Smooth muscle cell (in vitro differentiated cells): ENCODE results near the gene TRAF3IP1. TPM values are rescaled to one million over a fixed set of nuclear protein-coding genes. Genes with fewer than 3 reads are reported as not detected.

ENCODE experiments used
- DNase-seq: peaks from one replicate; lab custom pipeline; 2025; ENCODE audit not compliant: unreplicated experiment; lab: John Stamatoyannopoulos, UW
- H2AFZ ChIP-seq: fragments of 200-600 bp; sonication (generic); 2 replicates; pipeline ENCODE4 v1.6.0; 2016; ENCODE audit warnings: antibody characterized with exemption, low read depth, mild to moderate bottlenecking
- H3F3A ChIP-seq: fragments of 200-600 bp; sonication (generic); 2 replicates; pipeline ENCODE4 v1.6.0; 2017; ENCODE audit warnings: antibody characterized with exemption, low read depth
- H3K27ac ChIP-seq: fragments of 200-600 bp; sonication (generic); 2 replicates; pipeline ENCODE4 v1.5.1; 2016; ENCODE audit warnings: low read depth, mild to moderate bottlenecking
- H3K27me3 ChIP-seq: fragments of 200-600 bp; sonication (generic); 2 replicates; pipeline ENCODE4 v1.6.1; 2016; ENCODE audit warnings: low read depth, mild to moderate bottlenecking
- H3K36me3 ChIP-seq: fragments of 200-600 bp; sonication (generic); 2 replicates; pipeline ENCODE4 v1.5.1; 2016; ENCODE audit warnings: low read depth
- H3K4me1 ChIP-seq: fragments of 200-600 bp; sonication (generic); 2 replicates; pipeline ENCODE4 v1.5.1; 2016; ENCODE audit warnings: low read depth
- H3K4me2 ChIP-seq: fragments of 200-600 bp; sonication (generic); 2 replicates; pipeline ENCODE4 v1.6.0; 2016; ENCODE audit warnings: mild to moderate bottlenecking
- H3K4me3 ChIP-seq: fragments of 200-600 bp; sonication (generic); 2 replicates; pipeline ENCODE4 v1.5.1; 2016; ENCODE audit warnings: mild to moderate bottlenecking
- H3K79me2 ChIP-seq: fragments of 200-600 bp; sonication (generic); 2 replicates; pipeline ENCODE4 v1.6.0; 2016; ENCODE audit warnings: low read depth, mild to moderate bottlenecking
- H3K9ac ChIP-seq: fragments of 200-600 bp; sonication (generic); 2 replicates; pipeline ENCODE4 v1.6.0; 2016; ENCODE audit warnings: low read depth
- H3K9me3 ChIP-seq: fragments of 200-600 bp; sonication (generic); replicated peaks from 2 replicates; pipeline ENCODE4 v1.5.1; 2016; ENCODE audit warnings: low read depth
- H4K20me1 ChIP-seq: fragments of 200-600 bp; sonication (generic); 2 replicates; pipeline ENCODE4 v1.6.0; 2016; ENCODE audit warnings: low read depth
- WGBS: methylation state at CpG from one replicate; pipeline ENCODE4 v1.1.7; 2016; ENCODE audit warnings: low lambda C conversion rate; 5-methylcytosine and 5-hydroxymethylcytosine counted together
- polyA plus RNA-seq: library from polyadenylated mRNA; unstranded; fragments of >200 nt; fragmentation: Nextera tagmentation; extraction: Ambion mirVana; gene quantifications from 2 replicates; pipeline ENCODE4 v1.2.1, GENCODE V29; 2016
- total RNA-seq: library from RNA; depleted of rRNA; stranded (reverse); fragments of >200 nt; gene quantifications from 2 replicates; pipeline ENCODE4 v1.2.3, GENCODE V29; 2014
- TF ChIP-seq, protein P1 (sequence below): fragments of 200-600 bp; sonication (generic); IDR thresholded peaks from 2 replicates; pipeline ENCODE4 v1.5.1; 2017; ENCODE audit warnings: borderline replicate concordance, mild to moderate bottlenecking, antibody characterized with exemption; ENCODE audit not compliant: insufficient read depth, poor library complexity, severe bottlenecking

The TRAF3IP1 gene
- total and polyA plus RNA-seq, 2 experiments from 2014 or later, result 5.3 to 7.5 TPM

DNA sequence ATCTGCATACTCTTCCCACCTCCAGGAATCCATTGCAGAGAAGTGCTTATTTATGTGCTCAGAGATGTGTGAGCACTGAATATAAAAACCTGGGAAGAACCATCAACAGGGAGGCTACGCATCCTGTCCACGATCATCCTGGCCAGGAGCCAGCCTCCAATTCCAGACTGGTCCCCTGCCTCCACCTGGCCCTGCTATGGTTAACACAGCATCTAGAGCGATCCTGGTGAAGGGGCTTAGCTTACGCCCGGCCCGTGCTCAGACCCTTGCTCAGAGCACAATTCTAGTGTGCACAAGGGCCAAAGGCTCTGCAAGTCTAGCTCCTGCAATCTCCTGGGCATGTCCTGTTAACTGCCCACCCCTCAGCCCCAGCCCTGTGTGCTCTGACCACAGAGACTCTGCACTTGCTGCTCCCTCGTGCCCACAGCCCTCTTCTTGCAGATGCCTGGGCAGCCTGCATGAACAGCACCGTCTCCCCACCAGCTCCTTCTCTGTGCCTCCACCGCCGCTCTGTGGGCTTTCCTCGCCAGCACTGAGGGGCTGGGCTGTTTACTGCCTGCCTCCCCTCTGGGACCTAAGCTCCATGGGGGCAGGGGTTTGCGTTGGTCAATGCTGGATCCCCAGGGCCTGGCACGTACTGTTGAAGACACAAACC lies 38.4 kb upstream of the TRAF3IP1 start:
- no peaks in the 10 kb centered on the region for H3K27me3 ChIP-seq
- TF ChIP-seq, protein P1, sequence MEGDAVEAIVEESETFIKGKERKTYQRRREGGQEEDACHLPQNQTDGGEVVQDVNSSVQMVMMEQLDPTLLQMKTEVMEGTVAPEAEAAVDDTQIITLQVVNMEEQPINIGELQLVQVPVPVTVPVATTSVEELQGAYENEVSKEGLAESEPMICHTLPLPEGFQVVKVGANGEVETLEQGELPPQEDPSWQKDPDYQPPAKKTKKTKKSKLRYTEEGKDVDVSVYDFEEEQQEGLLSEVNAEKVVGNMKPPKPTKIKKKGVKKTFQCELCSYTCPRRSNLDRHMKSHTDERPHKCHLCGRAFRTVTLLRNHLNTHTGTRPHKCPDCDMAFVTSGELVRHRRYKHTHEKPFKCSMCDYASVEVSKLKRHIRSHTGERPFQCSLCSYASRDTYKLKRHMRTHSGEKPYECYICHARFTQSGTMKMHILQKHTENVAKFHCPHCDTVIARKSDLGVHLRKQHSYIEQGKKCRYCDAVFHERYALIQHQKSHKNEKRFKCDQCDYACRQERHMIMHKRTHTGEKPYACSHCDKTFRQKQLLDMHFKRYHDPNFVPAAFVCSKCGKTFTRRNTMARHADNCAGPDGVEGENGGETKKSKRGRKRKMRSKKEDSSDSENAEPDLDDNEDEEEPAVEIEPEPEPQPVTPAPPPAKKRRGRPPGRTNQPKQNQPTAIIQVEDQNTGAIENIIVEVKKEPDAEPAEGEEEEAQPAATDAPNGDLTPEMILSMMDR, result no peak
- peaks cover 18% of the 10 kb centered on the region for H3K4me1 ChIP-seq
- H3K4me3 ChIP-seq, result no peak overlapping the region
- no peak for DNase-seq
- H3K9ac ChIP-seq, result no peak overlapping the region
- H3K9me3 ChIP-seq, result no peaks in the 10 kb centered on the region
- 96% methylated on average over 13 of the region's 13 CpGs for WGBS
- H3K79me2 ChIP-seq, result peaks cover 29% of the 10 kb centered on the region
- H3K36me3 ChIP-seq, result no peaks in the 10 kb centered on the region
- H3F3A ChIP-seq, result peaks cover 4% of the 10 kb centered on the region
- H3K27ac ChIP-seq, result no peak overlapping the region
- peaks cover 71% of the 10 kb centered on the region for H4K20me1 ChIP-seq
- no peak overlapping the region for H3K4me2 ChIP-seq
- H2AFZ ChIP-seq, result no peak overlapping the region

DNA sequence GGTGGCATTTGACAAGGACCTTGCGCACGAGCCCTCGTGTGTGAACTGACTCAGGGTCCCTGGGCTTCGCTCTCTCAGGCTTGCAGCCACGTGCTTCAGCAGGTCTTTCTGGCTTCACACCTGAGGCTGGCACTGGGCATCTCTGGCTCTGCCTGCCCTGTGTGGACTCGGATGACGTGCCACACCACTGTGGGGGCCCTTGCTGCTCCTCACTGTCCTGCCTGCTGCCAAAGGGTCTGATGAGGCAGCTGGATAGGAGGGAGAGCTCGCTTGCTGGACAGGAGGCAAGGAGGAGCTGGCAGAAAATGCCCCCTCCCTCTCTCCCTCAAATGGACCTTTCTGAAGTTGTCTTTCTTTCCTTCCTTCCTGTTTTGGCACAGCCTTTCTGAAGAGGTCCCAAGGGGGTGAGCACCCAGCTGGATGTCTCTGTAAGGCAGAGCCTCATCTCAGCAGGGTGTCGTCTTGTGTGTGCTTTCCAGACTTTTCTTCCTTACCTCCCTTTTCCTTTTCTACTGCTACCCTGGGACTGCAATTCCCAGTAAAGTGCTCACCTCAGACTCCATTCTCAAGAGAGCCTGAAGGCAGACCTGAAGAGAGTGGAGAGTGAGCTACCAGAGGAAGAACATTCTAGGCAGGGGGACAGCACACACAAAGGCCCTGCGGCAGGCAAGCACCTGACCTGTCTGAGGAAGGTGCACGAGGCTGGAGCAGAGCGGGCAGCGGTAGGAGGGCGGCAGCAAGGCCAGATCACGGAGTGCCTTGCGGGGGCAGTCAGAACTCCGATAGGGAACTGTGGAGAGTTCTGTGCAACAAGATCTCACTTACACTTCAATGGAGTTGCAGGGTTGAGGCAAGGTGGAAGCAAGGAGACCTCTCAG lies 37.2 kb upstream of the TRAF3IP1 start:
- no peak overlapping the region for H3K4me2 ChIP-seq
- no peak overlapping the region for H2AFZ ChIP-seq
- WGBS, result 89% methylated on average over 17 of the region's 17 CpGs
- no peaks in the 10 kb centered on the region for H3K36me3 ChIP-seq
- H3K4me3 ChIP-seq, result no peak overlapping the region
- no peak overlapping the region for H3K27ac ChIP-seq
- no peak for DNase-seq
- H3K27me3 ChIP-seq, result no peaks in the 10 kb centered on the region
- H3K9me3 ChIP-seq, result no peaks in the 10 kb centered on the region
- H3F3A ChIP-seq, result peaks cover 9% of the 10 kb centered on the region
- peaks cover 66% of the 10 kb centered on the region for H4K20me1 ChIP-seq
- H3K79me2 ChIP-seq, result peaks cover 34% of the 10 kb centered on the region
- TF ChIP-seq, protein P1, result no peak
- H3K4me1 ChIP-seq, result peaks cover 24% of the 10 kb centered on the region
- no peak overlapping the region for H3K9ac ChIP-seq

DNA sequence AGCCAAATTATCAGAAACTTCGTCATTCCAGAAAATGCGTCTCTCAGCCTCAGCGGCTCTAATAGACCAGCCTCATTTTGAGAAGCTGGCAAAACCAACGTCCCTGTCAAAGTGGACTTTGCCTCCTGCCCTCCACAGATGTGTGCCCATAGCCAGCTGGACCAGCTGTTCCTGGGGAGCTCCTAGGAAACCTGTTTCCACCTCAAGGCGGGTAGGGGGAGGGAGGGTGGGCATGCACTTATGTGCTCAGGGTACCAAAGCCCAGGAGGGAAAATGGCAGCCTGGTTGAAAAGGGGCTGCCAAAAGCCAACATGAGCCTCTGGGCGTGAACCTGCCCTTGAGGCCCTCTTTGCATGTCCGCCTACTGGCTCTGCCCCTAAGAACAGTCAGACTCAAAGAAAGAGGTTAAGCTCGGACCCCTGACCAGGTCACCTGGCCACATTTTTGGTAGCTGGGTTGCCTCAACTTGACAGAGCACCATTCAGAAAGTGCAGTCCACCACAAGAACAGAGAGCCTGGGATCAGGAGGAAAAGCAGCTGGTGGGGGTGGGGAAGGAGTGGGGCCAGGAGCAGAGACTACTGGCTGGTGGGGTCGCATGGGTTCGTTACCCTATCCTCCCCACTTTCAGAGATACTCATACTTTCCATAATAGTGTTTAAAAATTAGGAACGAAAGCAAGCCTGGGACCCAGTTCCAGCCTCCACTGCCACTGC lies 35.4 kb upstream of the TRAF3IP1 start:
- peak overlapping the region; percentile 92 for H3K4me2 ChIP-seq
- peaks cover 9% of the 10 kb centered on the region for H3F3A ChIP-seq
- no peaks in the 10 kb centered on the region for H3K36me3 ChIP-seq
- peaks cover 24% of the 10 kb centered on the region for H3K4me1 ChIP-seq
- no peak for DNase-seq
- peaks cover 50% of the 10 kb centered on the region for H4K20me1 ChIP-seq
- peak overlapping the region; percentile 65 for H3K9ac ChIP-seq
- H3K27ac ChIP-seq, result peak overlapping the region; percentile 96
- H3K27me3 ChIP-seq, result no peaks in the 10 kb centered on the region
- H3K4me3 ChIP-seq, result no peak overlapping the region
- no peaks in the 10 kb centered on the region for H3K9me3 ChIP-seq
- TF ChIP-seq, protein P1, result no peak
- H3K79me2 ChIP-seq, result peaks cover 34% of the 10 kb centered on the region
- H2AFZ ChIP-seq, result no peak overlapping the region
- 95% methylated on average over 11 of the region's 11 CpGs for WGBS
